Measurements from ENCODE around the gene CHST11. TPM values are rescaled to one million over a fixed set of nuclear protein-coding genes. Genes with fewer than 3 reads are reported as not detected.

Gene CHST11
- total and polyA plus RNA-seq, 10 of the 15 experiments (the other 5 are each of a cell fraction or from before 2014, with no cell fraction given) = 1.9 to 38.1 (median 17.2) TPM

- TF ChIP-seq E4F1 (IDR thresholded peaks at IDR 0.05; ENCODE audit: borderline replicate concordance, partially characterized antibody) = no peak
- no peak for TF ChIP-seq TAF1 (IDR thresholded peaks at IDR 0.05; ENCODE audit: borderline replicate concordance, low read depth, low read length)
- TF ChIP-seq TCF12 (IDR thresholded peaks at IDR 0.05; ENCODE audit: low read depth, low read length) = no peak
- TF ChIP-seq MXI1 (IDR thresholded peaks at IDR 0.05; ENCODE audit: low read depth, low read length) = no peak
- no peak for TF ChIP-seq ZNF384 (IDR thresholded peaks at IDR 0.05; ENCODE audit: borderline replicate concordance, low read depth, low read length)
- TF ChIP-seq ZBTB11 (CRISPR knock-in tag; IDR thresholded peaks at IDR 0.05) = no peak
- no peak for TF ChIP-seq RELB (IDR thresholded peaks at IDR 0.05; ENCODE audit: low read depth)
- TF ChIP-seq MEF2A (IDR thresholded peaks at IDR 0.05; ENCODE audit: insufficient read depth, low read depth, low read length) = no peak
- TF ChIP-seq RUNX3 (IDR thresholded peaks at IDR 0.05; ENCODE audit: low read length) = no peak
Observed at GRCh38 chr12:104413330-104413729, 43.4 kb upstream of the CHST11 start (continued).
